GM23338 (cell line): Measurements from ENCODE around the gene UBASH3B. TPM values are rescaled to one million over a fixed set of nuclear protein-coding genes. Genes with fewer than 3 reads are reported as not detected.

Experiments used
- ATAC-seq: fragments of 200-7000 bp; cut with Tn5 transposase; 3 replicates; pipeline ENCODE4 v1.9.1; 2020
- DNase-seq: peaks from one replicate; pipeline ENCODE4 v3.0.0-alpha.2; 2015; ENCODE audit warnings: low spot score
- H2AFZ ChIP-seq: fragments of 200-600 bp; sonication (generic); 2 replicates; pipeline ENCODE4 v1.8.0; 2016; ENCODE audit warnings: antibody characterized with exemption, mild to moderate bottlenecking, moderate library complexity
- H3F3A ChIP-seq: fragments of 200-600 bp; sonication (generic); replicated peaks from 2 replicates; pipeline ENCODE4 v1.8.0; 2017; ENCODE audit warnings: antibody characterized with exemption, mixed run types, low read depth
- H3K27ac ChIP-seq: fragments of 200-600 bp; sonication (generic); 2 replicates; pipeline ENCODE4 v1.6.1; 2016; ENCODE audit warnings: low read depth
- H3K27me3 ChIP-seq: fragments of 200-600 bp; sonication (generic); 2 replicates; pipeline ENCODE4 v1.8.0; 2016; ENCODE audit warnings: mild to moderate bottlenecking, mixed run types, moderate library complexity; ENCODE audit not compliant: insufficient read depth
- H3K36me3 ChIP-seq: fragments of 200-600 bp; sonication (generic); 2 replicates; pipeline ENCODE4 v1.8.0; 2016; ENCODE audit warnings: mild to moderate bottlenecking; ENCODE audit not compliant: insufficient read depth
- H3K4me1 ChIP-seq: fragments of 200-600 bp; sonication (generic); 2 replicates; pipeline ENCODE4 v1.8.0; 2016; ENCODE audit warnings: mild to moderate bottlenecking, moderate library complexity; ENCODE audit not compliant: insufficient read depth
- H3K4me2 ChIP-seq: fragments of 200-600 bp; sonication (generic); 2 replicates; pipeline ENCODE4 v1.7.1; 2017; ENCODE audit warnings: mixed run types
- H3K4me3 ChIP-seq: fragments of 200-600 bp; sonication (generic); 2 replicates; pipeline ENCODE4 v1.6.1; 2016; ENCODE audit warnings: mixed run types
- H3K79me2 ChIP-seq: fragments of 200-600 bp; sonication (generic); replicated peaks from 2 replicates; pipeline ENCODE4 v1.8.0; 2017; ENCODE audit warnings: mild to moderate bottlenecking; ENCODE audit not compliant: insufficient read depth
- H3K9me2 ChIP-seq: fragments of 200-600 bp; sonication (generic); 2 replicates; pipeline ENCODE4 v1.8.0; 2017; ENCODE audit not compliant: insufficient read depth
- H4K20me1 ChIP-seq: fragments of 200-600 bp; sonication (generic); replicated peaks from 2 replicates; pipeline ENCODE4 v1.8.0; 2017; ENCODE audit warnings: mild to moderate bottlenecking; ENCODE audit not compliant: insufficient read depth
- H3K27ac Mint-ChIP-seq: 2 replicates; pipeline ENCODE4 v1.8.0; 2020; ENCODE audit warnings: inconsistent platforms, mild to moderate bottlenecking, moderate library complexity, mixed read lengths
- H3K27me3 Mint-ChIP-seq: 3 replicates; pipeline ENCODE4 v1.8.0; 2022; ENCODE audit warnings: low read depth, mild to moderate bottlenecking, moderate library complexity, mixed read lengths, inconsistent platforms; ENCODE audit not compliant: insufficient read depth, poor library complexity
- H3K36me3 Mint-ChIP-seq: 3 replicates; pipeline ENCODE4 v1.8.0; 2021; ENCODE audit warnings: low read depth, mild to moderate bottlenecking, inconsistent platforms, moderate library complexity, mixed read lengths
- H3K4me1 Mint-ChIP-seq: 3 replicates; pipeline ENCODE4 v1.8.0; 2020; ENCODE audit warnings: mild to moderate bottlenecking, inconsistent platforms, mixed read lengths
- H3K4me3 Mint-ChIP-seq: 3 replicates; pipeline ENCODE4 v1.8.0; 2021; ENCODE audit warnings: moderate library complexity, mild to moderate bottlenecking, inconsistent platforms, mixed read lengths
- H3K9me3 Mint-ChIP-seq: 3 replicates; pipeline ENCODE4 v1.8.0; 2020; ENCODE audit warnings: moderate library complexity, mild to moderate bottlenecking, inconsistent platforms, mixed read lengths
- CREB1 ChIP-seq: fragments of 250-450 bp; sonication (Bioruptor Pico); IDR thresholded peaks from 2 replicates; pipeline ENCODE4 v1.5.0; 2020; ENCODE audit warnings: low read depth, mild to moderate bottlenecking, moderate library complexity
- EZH2 ChIP-seq: fragments of 200-600 bp; sonication (generic); IDR thresholded peaks from one replicate; pipeline ENCODE4 v1.8.0; 2017; ENCODE audit warnings: antibody characterized with exemption, mild to moderate bottlenecking, low read depth; ENCODE audit not compliant: unreplicated experiment
- EZH2phosphoT487 ChIP-seq: fragments of 200-600 bp; sonication (generic); IDR thresholded peaks from one replicate; pipeline ENCODE4 v1.8.1; 2018; ENCODE audit warnings: antibody characterized with exemption; ENCODE audit not compliant: unreplicated experiment
- JUNB ChIP-seq: IDR thresholded peaks from one replicate; pipeline ENCODE4 v1.6.1; 2016; ENCODE audit warnings: antibody characterized with exemption; ENCODE audit not compliant: unreplicated experiment
- NANOG ChIP-seq: IDR thresholded peaks from 2 replicates; pipeline ENCODE4 v1.6.1; 2016; ENCODE audit warnings: antibody characterized with exemption, borderline replicate concordance
- POLR2AphosphoS5 ChIP-seq: IDR thresholded peaks from 2 replicates; pipeline ENCODE4 v1.6.1; 2016; ENCODE audit warnings: antibody characterized with exemption, low read depth
- REST ChIP-seq: IDR thresholded peaks from one replicate; pipeline ENCODE4 v1.6.1; 2018; ENCODE audit warnings: antibody characterized with exemption; ENCODE audit not compliant: unreplicated experiment
- STAT1 ChIP-seq: IDR thresholded peaks from one replicate; pipeline ENCODE4 v1.6.1; 2016; ENCODE audit warnings: antibody characterized with exemption; ENCODE audit not compliant: unreplicated experiment
- ZNF462 ChIP-seq: fragments of 250-450 bp; sonication (Bioruptor Pico); IDR thresholded peaks from 2 replicates; pipeline ENCODE4 v1.5.0; 2020; ENCODE audit warnings: mild to moderate bottlenecking, moderate library complexity
- polyA plus RNA-seq: library from polyadenylated mRNA; unstranded; fragments of >200 nt; fragmentation: Nextera tagmentation; extraction: Ambion mirVana; gene quantifications from 2 replicates; pipeline ENCODE4 v1.2.1, GENCODE V29; 2016
- total RNA-seq: library from RNA; depleted of rRNA; stranded (reverse); fragments of >200 nt; shearing (Covaris generic); gene quantifications from 2 replicates; pipeline ENCODE4 v1.2.3, GENCODE V29; 2014
- TF ChIP-seq, protein P1 (sequence below): IDR thresholded peaks from 2 replicates; pipeline ENCODE4 v1.6.1; 2016; ENCODE audit warnings: antibody characterized with exemption

The UBASH3B gene
- total and polyA plus RNA-seq, 2 experiments from 2014 or later = 2.1 to 12.0 TPM

DNA sequence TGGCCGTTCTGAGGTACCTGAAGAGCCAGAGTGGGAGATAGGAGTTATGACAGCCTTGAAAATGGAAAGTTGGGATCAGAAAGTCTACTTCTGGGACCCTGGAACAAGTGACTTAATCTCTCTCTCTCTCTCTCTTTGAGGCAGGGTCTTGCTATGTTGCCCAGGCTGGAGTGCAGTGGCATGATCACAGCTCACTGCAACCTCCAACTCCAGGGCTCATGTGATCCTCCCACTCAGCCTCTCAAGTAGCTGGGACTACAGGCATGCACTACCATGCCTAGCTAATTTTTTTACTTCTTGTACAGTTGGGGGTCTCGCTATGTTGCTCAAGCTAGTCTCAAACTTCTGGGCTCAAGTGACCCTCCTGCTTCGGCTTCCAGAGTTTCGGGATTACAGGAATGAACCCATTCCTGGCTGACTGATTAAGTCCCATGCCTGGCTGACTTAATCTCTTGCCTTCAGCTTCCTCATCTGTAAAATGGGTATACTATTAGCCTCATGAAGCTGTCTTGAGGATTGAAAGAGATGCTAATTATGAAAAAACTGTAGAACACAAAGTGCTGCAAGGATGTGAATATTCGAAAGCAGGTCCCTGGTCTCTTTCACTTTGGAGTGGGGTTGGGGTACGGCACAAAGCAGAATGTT lies 87.7 kb downstream of the UBASH3B start:
- Histone ChIP-seq H3K36me3 (no peaks in the 10 kb centered on the region), H3K79me2 (no peaks in the 10 kb centered on the region; the same call in 1 of the 2 replicates), H3K4me3 (no peak overlapping the region), H3K4me1 (peaks cover 1% of the 10 kb centered on the region), H3K9me2 (no peaks in the 10 kb centered on the region), H3K4me2 (no peak overlapping the region), H3K27ac (no peak overlapping the region), H2AFZ (no peak overlapping the region), H4K20me1 (no peaks in the 10 kb centered on the region), H3K27me3 (no peaks in the 10 kb centered on the region), H3F3A (peaks cover 3% of the 10 kb centered on the region)
- ATAC-seq (no peak), DNase-seq (no peak)
- Mint-ChIP-seq H3K4me1 (peaks cover 12% of the 10 kb centered on the region), H3K9me3 (no peaks in the 10 kb centered on the region), H3K4me3 (no peak overlapping the region), H3K36me3 (no peaks in the 10 kb centered on the region), H3K27me3 (no peaks in the 10 kb centered on the region), H3K27ac (no peak overlapping the region)
- no peak for TF ChIP-seq EZH2
- no peak for TF ChIP-seq NANOG
- no peak for TF ChIP-seq JUNB
- TF ChIP-seq CREB1 = no peak
- TF ChIP-seq POLR2AphosphoS5 = no peak
- no peak for TF ChIP-seq EZH2phosphoT487
- TF ChIP-seq, protein P1, sequence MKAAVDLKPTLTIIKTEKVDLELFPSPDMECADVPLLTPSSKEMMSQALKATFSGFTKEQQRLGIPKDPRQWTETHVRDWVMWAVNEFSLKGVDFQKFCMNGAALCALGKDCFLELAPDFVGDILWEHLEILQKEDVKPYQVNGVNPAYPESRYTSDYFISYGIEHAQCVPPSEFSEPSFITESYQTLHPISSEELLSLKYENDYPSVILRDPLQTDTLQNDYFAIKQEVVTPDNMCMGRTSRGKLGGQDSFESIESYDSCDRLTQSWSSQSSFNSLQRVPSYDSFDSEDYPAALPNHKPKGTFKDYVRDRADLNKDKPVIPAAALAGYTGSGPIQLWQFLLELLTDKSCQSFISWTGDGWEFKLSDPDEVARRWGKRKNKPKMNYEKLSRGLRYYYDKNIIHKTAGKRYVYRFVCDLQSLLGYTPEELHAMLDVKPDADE = no peak

DNA sequence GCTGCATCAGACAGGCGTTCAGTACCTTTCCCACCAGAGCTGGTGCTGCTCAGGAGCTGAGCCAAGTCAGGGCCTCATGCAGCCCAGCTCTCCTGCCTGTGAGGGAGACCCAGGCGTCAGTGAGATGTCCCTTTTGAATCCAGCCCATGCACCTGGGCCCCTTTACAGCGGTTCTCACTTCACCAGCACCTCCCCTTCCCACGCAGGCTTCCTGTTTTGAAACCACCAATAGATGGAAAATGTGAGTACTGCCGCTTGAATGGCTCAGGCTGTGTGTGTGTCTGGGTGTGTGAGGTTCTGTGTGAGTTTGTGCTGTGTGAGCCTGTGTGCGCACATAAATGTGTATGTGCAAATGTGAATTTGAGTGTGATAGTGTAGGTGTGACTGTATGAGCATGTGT lies 88.4 kb downstream of the UBASH3B start:
- DNase-seq = no peak
- no peaks in the 10 kb centered on the region for H3K27me3 Mint-ChIP-seq
- no peak overlapping the region for H3K27ac Mint-ChIP-seq
- H3K4me3 Mint-ChIP-seq = no peak overlapping the region
- no peak overlapping the region for H2AFZ ChIP-seq
- no peak overlapping the region for H3K27ac ChIP-seq
- no peak overlapping the region for H3K4me3 ChIP-seq
- no peak overlapping the region for H3K4me2 ChIP-seq
- TF ChIP-seq REST = no peak
- TF ChIP-seq EZH2phosphoT487 = no peak
- no peak for TF ChIP-seq POLR2AphosphoS5
- no peak for TF ChIP-seq STAT1
- TF ChIP-seq NANOG = no peak
- no peak for TF ChIP-seq EZH2
- no peak for TF ChIP-seq ZNF462 (CRISPR knock-in tag)
- peaks cover 12% of the 10 kb centered on the region for H3K4me1 Mint-ChIP-seq
- no peaks in the 10 kb centered on the region for H3K9me3 Mint-ChIP-seq
- no peaks in the 10 kb centered on the region; the same call in 1 of the 2 replicates for H3K79me2 ChIP-seq
- ATAC-seq = no peak
- H3K27me3 ChIP-seq = no peaks in the 10 kb centered on the region
- no peaks in the 10 kb centered on the region for H3F3A ChIP-seq
- no peaks in the 10 kb centered on the region for H3K36me3 ChIP-seq
- no peaks in the 10 kb centered on the region for H3K9me2 ChIP-seq
- no peaks in the 10 kb centered on the region for H3K4me1 ChIP-seq
- no peaks in the 10 kb centered on the region for H4K20me1 ChIP-seq
- no peaks in the 10 kb centered on the region for H3K36me3 Mint-ChIP-seq
